GM12878 (cell line): ENCODE data around the gene WDR26. TPM values are rescaled to one million over a fixed set of nuclear protein-coding genes. Genes with fewer than 3 reads are reported as not detected.

Source experiments
- ATF7 ChIP-seq: fragments of 450-650 bp; IDR thresholded peaks from 2 replicates; pipeline ENCODE4 v1.6.1; 2016; ENCODE audit warnings: low read depth, mild to moderate bottlenecking
- DPF2 ChIP-seq: fragments of 450-650 bp; IDR thresholded peaks from 2 replicates; pipeline ENCODE4 v1.6.1; 2017; ENCODE audit warnings: mild to moderate bottlenecking
- HCFC1 ChIP-seq: fragments of 150-350 bp; IDR thresholded peaks from 2 replicates; pipeline ENCODE4 v1.6.1; 2014; ENCODE audit warnings: low read length
- IKZF2 ChIP-seq, 2 experiments: fragments of 450-650 bp; IDR thresholded peaks; 2 replicates each; pipeline ENCODE4 v1.6.1; 2017; ENCODE audit warnings: mild to moderate bottlenecking in 2 of 2, moderate library complexity in 2 of 2
- KAT2A ChIP-seq: conservative IDR thresholded peaks from 2 replicates; pipeline ENCODE4 v1.6.1; 2011; ENCODE audit warnings: low read depth, low read length; ENCODE audit not compliant: control insufficient read depth
- MEF2B ChIP-seq: fragments of 450-650 bp; IDR thresholded peaks from 2 replicates; pipeline ENCODE4 v1.6.1; 2018; ENCODE audit warnings: mild to moderate bottlenecking, moderate library complexity; ENCODE audit not compliant: partially characterized antibody, poor library complexity, severe bottlenecking
- MYB ChIP-seq: fragments of 150-350 bp; IDR thresholded peaks from 2 replicates; pipeline ENCODE4 v1.6.1; 2014; ENCODE audit warnings: mild to moderate bottlenecking, low read depth, low read length, borderline replicate concordance
- NFIC ChIP-seq: IDR thresholded peaks from 2 replicates; pipeline ENCODE4 v1.6.1; 2012; ENCODE audit warnings: low read depth, mild to moderate bottlenecking, inconsistent platforms, low read length, moderate library complexity
- NR2F1 ChIP-seq: fragments of 450-650 bp; conservative IDR thresholded peaks from 2 replicates; pipeline ENCODE4 v1.6.1; 2017; ENCODE audit warnings: mild to moderate bottlenecking
- POLR2AphosphoS2 ChIP-seq: IDR thresholded peaks from 2 replicates; pipeline ENCODE4 v1.6.1; 2011; ENCODE audit warnings: low read depth, mild to moderate bottlenecking, low read length, improper control_type of control experiment, moderate library complexity
- RELA ChIP-seq: fragments of 450-650 bp; IDR thresholded peaks from 2 replicates; pipeline ENCODE4 v1.8.0; 2014; ENCODE audit warnings: borderline replicate concordance; ENCODE audit not compliant: partially characterized antibody
- SMARCA5 ChIP-seq: fragments of 450-650 bp; IDR thresholded peaks from 2 replicates; pipeline ENCODE4 v1.6.1; 2017; ENCODE audit warnings: mild to moderate bottlenecking
- TBL1XR1 ChIP-seq: IDR thresholded peaks from 2 replicates; pipeline ENCODE4 v1.6.1; 2012; ENCODE audit warnings: low read depth, low read length, improper control_type of control experiment
- TCF3 ChIP-seq: IDR thresholded peaks from 2 replicates; pipeline ENCODE4 v1.6.1; 2012; ENCODE audit warnings: low read depth, mild to moderate bottlenecking, low read length, borderline replicate concordance; ENCODE audit not compliant: insufficient read depth
- TCF7 ChIP-seq: IDR thresholded peaks from 2 replicates; pipeline ENCODE4 v1.6.1; 2014; ENCODE audit warnings: antibody characterized with exemption, borderline replicate concordance
- polyA plus RNA-seq, 11 experiments: library from polyadenylated mRNA; depleted of rRNA in 4 of 11; unstranded in 6 of 11; stranded (reverse) in 5 of 11; fragments of >200 nt; fragmentation: Nextera tagmentation in 4 of 11; fragmentation: Illumina TruSeq in 1 of 11; extraction: Ambion mirVana in 4 of 11; extraction: Trizol in 1 of 11; gene quantifications; 1 replicate in 1 of 11; 2 replicates in 10 of 11; pipeline versions ENCODE4 v1.2.1 to v1.2.3, GENCODE V29; 2011 to 2016; ENCODE audit warnings: inconsistent platforms in 2 of 11, missing spikeins in 2 of 11, low read depth in 1 of 11
- total RNA-seq, 4 experiments: library from RNA; depleted of rRNA in 3 of 4; stranded (reverse); fragments of >200 nt in 3 of 4; fragmentation: Illumina TruSeq in 1 of 4; extraction: Trizol in 1 of 4; gene quantifications; 2 replicates each; pipeline versions ENCODE4 v1.2.1 to v1.2.3, GENCODE V29; 2013 to 2021
- TF ChIP-seq, protein P1 (sequence below): IDR thresholded peaks from 2 replicates; pipeline ENCODE4 v1.6.1; 2012; ENCODE audit warnings: improper control_type of control experiment, low read depth, low read length; ENCODE audit not compliant: insufficient replicate concordance
- TF ChIP-seq, protein P2 (sequence below): IDR thresholded peaks from 2 replicates; pipeline ENCODE4 v1.6.1; 2011; ENCODE audit warnings: low read depth, low read length, improper control_type of control experiment, borderline replicate concordance
- TF ChIP-seq, protein P3 (sequence below): fragments of 150-350 bp; IDR thresholded peaks from 2 replicates; pipeline ENCODE4 v1.6.1; 2014; ENCODE audit warnings: mild to moderate bottlenecking, low read depth, low read length
- TF ChIP-seq, protein P4 (sequence below): IDR thresholded peaks from 2 replicates; pipeline ENCODE4 v1.6.1; 2012; ENCODE audit warnings: mild to moderate bottlenecking, low read depth, low read length

The WDR26 gene
- total and polyA plus RNA-seq, 10 of the 15 experiments (the other 5 are each of a cell fraction or from before 2014, with no cell fraction given) = 6.6 to 47.0 (median 24.4) TPM

DNA sequence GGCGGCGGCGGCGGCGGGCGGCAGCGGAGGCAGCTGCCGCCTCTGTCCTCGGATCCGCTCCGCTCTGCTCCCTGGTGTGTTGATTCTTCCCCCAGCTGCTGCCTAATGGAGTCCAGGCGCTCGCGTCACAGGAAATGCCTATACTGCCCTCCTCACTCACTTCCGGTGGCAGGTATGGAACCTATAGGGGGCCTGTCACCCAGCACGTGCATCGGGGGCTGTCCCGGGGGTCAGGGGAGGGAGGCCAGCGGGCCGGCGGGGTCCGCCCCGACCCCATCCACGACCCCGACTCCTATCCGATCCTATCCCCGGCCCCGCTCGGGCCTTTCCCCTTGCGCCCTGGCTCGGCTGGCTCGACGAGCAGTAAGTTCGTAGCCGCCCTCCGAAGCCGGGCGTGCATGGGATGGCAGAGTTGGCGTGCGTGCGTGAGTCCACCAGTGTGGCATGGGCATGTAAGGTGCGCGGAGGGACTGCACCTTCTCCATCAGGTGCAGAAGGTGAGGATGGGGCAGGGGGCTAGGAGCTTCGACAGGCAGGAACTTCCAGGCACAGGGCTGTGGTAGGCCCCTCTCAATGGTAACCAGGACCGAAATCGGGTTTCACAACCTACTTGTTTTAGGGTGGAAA lies at the start of gene WDR26 (continued):
- TF ChIP-seq, protein P1, sequence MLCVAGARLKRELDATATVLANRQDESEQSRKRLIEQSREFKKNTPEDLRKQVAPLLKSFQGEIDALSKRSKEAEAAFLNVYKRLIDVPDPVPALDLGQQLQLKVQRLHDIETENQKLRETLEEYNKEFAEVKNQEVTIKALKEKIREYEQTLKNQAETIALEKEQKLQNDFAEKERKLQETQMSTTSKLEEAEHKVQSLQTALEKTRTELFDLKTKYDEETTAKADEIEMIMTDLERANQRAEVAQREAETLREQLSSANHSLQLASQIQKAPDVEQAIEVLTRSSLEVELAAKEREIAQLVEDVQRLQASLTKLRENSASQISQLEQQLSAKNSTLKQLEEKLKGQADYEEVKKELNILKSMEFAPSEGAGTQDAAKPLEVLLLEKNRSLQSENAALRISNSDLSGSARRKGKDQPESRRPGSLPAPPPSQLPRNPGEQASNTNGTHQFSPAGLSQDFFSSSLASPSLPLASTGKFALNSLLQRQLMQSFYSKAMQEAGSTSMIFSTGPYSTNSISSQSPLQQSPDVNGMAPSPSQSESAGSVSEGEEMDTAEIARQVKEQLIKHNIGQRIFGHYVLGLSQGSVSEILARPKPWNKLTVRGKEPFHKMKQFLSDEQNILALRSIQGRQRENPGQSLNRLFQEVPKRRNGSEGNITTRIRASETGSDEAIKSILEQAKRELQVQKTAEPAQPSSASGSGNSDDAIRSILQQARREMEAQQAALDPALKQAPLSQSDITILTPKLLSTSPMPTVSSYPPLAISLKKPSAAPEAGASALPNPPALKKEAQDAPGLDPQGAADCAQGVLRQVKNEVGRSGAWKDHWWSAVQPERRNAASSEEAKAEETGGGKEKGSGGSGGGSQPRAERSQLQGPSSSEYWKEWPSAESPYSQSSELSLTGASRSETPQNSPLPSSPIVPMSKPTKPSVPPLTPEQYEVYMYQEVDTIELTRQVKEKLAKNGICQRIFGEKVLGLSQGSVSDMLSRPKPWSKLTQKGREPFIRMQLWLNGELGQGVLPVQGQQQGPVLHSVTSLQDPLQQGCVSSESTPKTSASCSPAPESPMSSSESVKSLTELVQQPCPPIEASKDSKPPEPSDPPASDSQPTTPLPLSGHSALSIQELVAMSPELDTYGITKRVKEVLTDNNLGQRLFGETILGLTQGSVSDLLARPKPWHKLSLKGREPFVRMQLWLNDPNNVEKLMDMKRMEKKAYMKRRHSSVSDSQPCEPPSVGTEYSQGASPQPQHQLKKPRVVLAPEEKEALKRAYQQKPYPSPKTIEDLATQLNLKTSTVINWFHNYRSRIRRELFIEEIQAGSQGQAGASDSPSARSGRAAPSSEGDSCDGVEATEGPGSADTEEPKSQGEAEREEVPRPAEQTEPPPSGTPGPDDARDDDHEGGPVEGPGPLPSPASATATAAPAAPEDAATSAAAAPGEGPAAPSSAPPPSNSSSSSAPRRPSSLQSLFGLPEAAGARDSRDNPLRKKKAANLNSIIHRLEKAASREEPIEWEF = no peak
- TF ChIP-seq TBL1XR1 (peak; percentile 31; the same call in 1 of the 2 replicates), SMARCA5 (0 out of 2 replicates have a peak, but pooled peaks have one; percentile 25), ATF7 (no peak; the same call in 1 of the 2 replicates), KAT2A (no peak), NFIC (no peak), HCFC1 (0 out of 2 replicates have a peak, but pooled peaks have one; percentile 33), MYB (0 out of 2 replicates have a peak, but pooled peaks have one; percentile 18), DPF2 (peak; percentile 64), POLR2AphosphoS2 (peak; percentile 57; the same call in 1 of the 2 replicates), TCF7 (no peak), RELA (peak; percentile 19), IKZF2 (IDR thresholded peaks at IDR 0.05) (peak in 1 of 2 experiments; percentile 44; a peak in 1 of 4 replicates), MEF2B (peak; percentile 61), TCF3 (peak; percentile 40; the same call in 1 of the 2 replicates), NR2F1 (peak; percentile 85)
- TF ChIP-seq, protein P2, sequence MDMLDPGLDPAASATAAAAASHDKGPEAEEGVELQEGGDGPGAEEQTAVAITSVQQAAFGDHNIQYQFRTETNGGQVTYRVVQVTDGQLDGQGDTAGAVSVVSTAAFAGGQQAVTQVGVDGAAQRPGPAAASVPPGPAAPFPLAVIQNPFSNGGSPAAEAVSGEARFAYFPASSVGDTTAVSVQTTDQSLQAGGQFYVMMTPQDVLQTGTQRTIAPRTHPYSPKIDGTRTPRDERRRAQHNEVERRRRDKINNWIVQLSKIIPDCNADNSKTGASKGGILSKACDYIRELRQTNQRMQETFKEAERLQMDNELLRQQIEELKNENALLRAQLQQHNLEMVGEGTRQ = peak; percentile 58
- TF ChIP-seq, protein P3, sequence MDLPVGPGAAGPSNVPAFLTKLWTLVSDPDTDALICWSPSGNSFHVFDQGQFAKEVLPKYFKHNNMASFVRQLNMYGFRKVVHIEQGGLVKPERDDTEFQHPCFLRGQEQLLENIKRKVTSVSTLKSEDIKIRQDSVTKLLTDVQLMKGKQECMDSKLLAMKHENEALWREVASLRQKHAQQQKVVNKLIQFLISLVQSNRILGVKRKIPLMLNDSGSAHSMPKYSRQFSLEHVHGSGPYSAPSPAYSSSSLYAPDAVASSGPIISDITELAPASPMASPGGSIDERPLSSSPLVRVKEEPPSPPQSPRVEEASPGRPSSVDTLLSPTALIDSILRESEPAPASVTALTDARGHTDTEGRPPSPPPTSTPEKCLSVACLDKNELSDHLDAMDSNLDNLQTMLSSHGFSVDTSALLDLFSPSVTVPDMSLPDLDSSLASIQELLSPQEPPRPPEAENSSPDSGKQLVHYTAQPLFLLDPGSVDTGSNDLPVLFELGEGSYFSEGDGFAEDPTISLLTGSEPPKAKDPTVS = no peak
- TF ChIP-seq, protein P4, sequence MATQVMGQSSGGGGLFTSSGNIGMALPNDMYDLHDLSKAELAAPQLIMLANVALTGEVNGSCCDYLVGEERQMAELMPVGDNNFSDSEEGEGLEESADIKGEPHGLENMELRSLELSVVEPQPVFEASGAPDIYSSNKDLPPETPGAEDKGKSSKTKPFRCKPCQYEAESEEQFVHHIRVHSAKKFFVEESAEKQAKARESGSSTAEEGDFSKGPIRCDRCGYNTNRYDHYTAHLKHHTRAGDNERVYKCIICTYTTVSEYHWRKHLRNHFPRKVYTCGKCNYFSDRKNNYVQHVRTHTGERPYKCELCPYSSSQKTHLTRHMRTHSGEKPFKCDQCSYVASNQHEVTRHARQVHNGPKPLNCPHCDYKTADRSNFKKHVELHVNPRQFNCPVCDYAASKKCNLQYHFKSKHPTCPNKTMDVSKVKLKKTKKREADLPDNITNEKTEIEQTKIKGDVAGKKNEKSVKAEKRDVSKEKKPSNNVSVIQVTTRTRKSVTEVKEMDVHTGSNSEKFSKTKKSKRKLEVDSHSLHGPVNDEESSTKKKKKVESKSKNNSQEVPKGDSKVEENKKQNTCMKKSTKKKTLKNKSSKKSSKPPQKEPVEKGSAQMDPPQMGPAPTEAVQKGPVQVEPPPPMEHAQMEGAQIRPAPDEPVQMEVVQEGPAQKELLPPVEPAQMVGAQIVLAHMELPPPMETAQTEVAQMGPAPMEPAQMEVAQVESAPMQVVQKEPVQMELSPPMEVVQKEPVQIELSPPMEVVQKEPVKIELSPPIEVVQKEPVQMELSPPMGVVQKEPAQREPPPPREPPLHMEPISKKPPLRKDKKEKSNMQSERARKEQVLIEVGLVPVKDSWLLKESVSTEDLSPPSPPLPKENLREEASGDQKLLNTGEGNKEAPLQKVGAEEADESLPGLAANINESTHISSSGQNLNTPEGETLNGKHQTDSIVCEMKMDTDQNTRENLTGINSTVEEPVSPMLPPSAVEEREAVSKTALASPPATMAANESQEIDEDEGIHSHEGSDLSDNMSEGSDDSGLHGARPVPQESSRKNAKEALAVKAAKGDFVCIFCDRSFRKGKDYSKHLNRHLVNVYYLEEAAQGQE = no peak
